GM12864 (cell line): ENCODE results near the gene CAND2.

Experiments
- DNase-seq: peaks from one replicate; pipeline ENCODE4 v3.0.0-alpha.2; 2011; ENCODE audit warnings: low read depth
- H3K4me3 ChIP-seq: 2 replicates; pipeline ENCODE4 v1.5.1; 2011; ENCODE audit warnings: mild to moderate bottlenecking, low read depth, low read length, control low read depth
- CTCF ChIP-seq: IDR thresholded peaks from 2 replicates; pipeline ENCODE4 v1.5.1; 2011; ENCODE audit warnings: low read depth, mild to moderate bottlenecking, moderate library complexity, low read length, control low read depth, inconsistent platforms; ENCODE audit errors: missing control alignments

Gene CAND2

GRCh38 chr3:12752809-12753208, 43.7 kb upstream of the CAND2 start:
- no peak overlapping the region for H3K4me3 ChIP-seq
- no peak for DNase-seq
- no peak for TF ChIP-seq CTCF

GRCh38 chr3:12753275-12754028, 43.0 kb upstream of the CAND2 start:
- DNase-seq: no peak
- no peak for TF ChIP-seq CTCF
- H3K4me3 ChIP-seq: no peak overlapping the region

GRCh38 chr3:12754313-12754712, 42.2 kb upstream of the CAND2 start:
- no peak overlapping the region for H3K4me3 ChIP-seq
- no peak for TF ChIP-seq CTCF
- no peak for DNase-seq

- DNase-seq: no peak
- no peak overlapping the region for H3K4me3 ChIP-seq
- no peak for TF ChIP-seq CTCF
Measured at GRCh38 chr3:12755754-12756153, 40.7 kb upstream of the CAND2 start.

- no peak for TF ChIP-seq CTCF
- H3K4me3 ChIP-seq: no peak overlapping the region
- no peak for DNase-seq
Measured at GRCh38 chr3:12756175-12756574, 40.3 kb upstream of the CAND2 start.

GRCh38 chr3:12756635-12757034, 39.8 kb upstream of the CAND2 start:
- TF ChIP-seq CTCF: no peak
- no peak overlapping the region for H3K4me3 ChIP-seq
- no peak for DNase-seq

GRCh38 chr3:12758025-12758781, 38.3 kb upstream of the CAND2 start:
- no peak overlapping the region for H3K4me3 ChIP-seq
- DNase-seq: no peak
- TF ChIP-seq CTCF: no peak
